Type B pancreatic cell (in vitro differentiated cells): ENCODE measurements around the gene OTOP2. TPM values are rescaled to one million over a fixed set of nuclear protein-coding genes. Genes with fewer than 3 reads are reported as not detected.

Experiments used
- DNase-seq: peaks from one replicate; pipeline ENCODE4 v3.0.0; 2021; ENCODE audit warnings: mixed read lengths; ENCODE audit not compliant: unreplicated experiment; ENCODE audit errors: extremely low spot score
- H3K27ac Mint-ChIP-seq: 2 replicates; pipeline ENCODE4 v1.8.0; 2021; ENCODE audit warnings: mild to moderate bottlenecking, mixed read lengths
- H3K27me3 Mint-ChIP-seq: 2 replicates; pipeline ENCODE4 v1.8.0; 2021; ENCODE audit warnings: mixed read lengths
- H3K36me3 Mint-ChIP-seq: 2 replicates; pipeline ENCODE4 v1.8.0; 2021; ENCODE audit warnings: mixed read lengths
- H3K4me1 Mint-ChIP-seq: one replicate; pipeline ENCODE4 v1.8.0; 2021; ENCODE audit warnings: mixed read lengths; ENCODE audit not compliant: unreplicated experiment
- H3K4me3 Mint-ChIP-seq: 2 replicates; pipeline ENCODE4 v1.8.0; 2021; ENCODE audit warnings: mild to moderate bottlenecking, mixed read lengths
- H3K9me3 Mint-ChIP-seq: 2 replicates; pipeline ENCODE4 v1.8.0; 2021; ENCODE audit warnings: mixed read lengths
- CTCF ChIP-seq: fragments of 200-600 bp; sonication (generic); conservative IDR thresholded peaks from 2 replicates; pipeline ENCODE4 v1.5.0; 2021; ENCODE audit warnings: antibody characterized with exemption, mild to moderate bottlenecking
- total RNA-seq: library from RNA; stranded (reverse); gene quantifications from 2 replicates; pipeline ENCODE4 v1.2.1, GENCODE V29; 2021; ENCODE audit warnings: low replicate concordance

Gene OTOP2
- total RNA-seq, 1 donor from 2014 or later, result not detected

GRCh38 chr17:74893936-74894671 lies 30.0 kb upstream of the OTOP2 start:
- no peak for DNase-seq
- H3K36me3 Mint-ChIP-seq, result no peaks in the 10 kb centered on the region
- H3K4me3 Mint-ChIP-seq, result peak overlapping the region; percentile 87
- peaks cover 75% of the 10 kb centered on the region for H3K27me3 Mint-ChIP-seq
- peaks cover 3% of the 10 kb centered on the region for H3K4me1 Mint-ChIP-seq
- TF ChIP-seq CTCF, result no peak
- H3K27ac Mint-ChIP-seq, result no peak overlapping the region
- no peaks in the 10 kb centered on the region for H3K9me3 Mint-ChIP-seq

- Mint-ChIP-seq H3K27ac (no peak overlapping the region), H3K4me3 (no peak overlapping the region), H3K27me3 (peaks cover 66% of the 10 kb centered on the region), H3K36me3 (no peaks in the 10 kb centered on the region), H3K4me1 (peaks cover 3% of the 10 kb centered on the region), H3K9me3 (no peaks in the 10 kb centered on the region)
- no peak for DNase-seq
- no peak for TF ChIP-seq CTCF
Observed at GRCh38 chr17:74898376-74898946, 25.6 kb upstream of the OTOP2 start.

- Mint-ChIP-seq H3K27me3 (peaks cover 59% of the 10 kb centered on the region), H3K4me1 (no peaks in the 10 kb centered on the region)
Observed at GRCh38 chr17:74900208-74900607, 23.9 kb upstream of the OTOP2 start.

GRCh38 chr17:74901353-74902135 lies 22.5 kb upstream of the OTOP2 start:
- H3K27me3 Mint-ChIP-seq, result peaks cover 49% of the 10 kb centered on the region
- no peak for DNase-seq
- H3K36me3 Mint-ChIP-seq, result no peaks in the 10 kb centered on the region
- no peak for TF ChIP-seq CTCF
- no peaks in the 10 kb centered on the region for H3K9me3 Mint-ChIP-seq
- H3K27ac Mint-ChIP-seq, result no peak overlapping the region
- no peak overlapping the region for H3K4me3 Mint-ChIP-seq
- no peaks in the 10 kb centered on the region for H3K4me1 Mint-ChIP-seq

More at GRCh38 chr17:74900208-74900607, 23.9 kb upstream of the OTOP2 start:
- Mint-ChIP-seq H3K9me3 (no peaks in the 10 kb centered on the region), H3K27ac (no peak overlapping the region), H3K4me3 (no peak overlapping the region), H3K36me3 (no peaks in the 10 kb centered on the region)
- TF ChIP-seq CTCF, result no peak
- no peak for DNase-seq

- Mint-ChIP-seq H3K27ac (no peak overlapping the region), H3K36me3 (no peaks in the 10 kb centered on the region), H3K4me3 (no peak overlapping the region), H3K4me1 (no peaks in the 10 kb centered on the region), H3K27me3 (peaks cover 41% of the 10 kb centered on the region), H3K9me3 (no peaks in the 10 kb centered on the region)
- DNase-seq, result no peak
- no peak for TF ChIP-seq CTCF
Observed at GRCh38 chr17:74903034-74903433, 21.0 kb upstream of the OTOP2 start.
